Activated CD4-positive, CD25-positive, alpha-beta regulatory T cell (primary cell): ENCODE results near the gene CLPX.
"Not testable (repeated sequence)": the region's sequence is repeated elsewhere in the genome, so short reads cannot be mapped to it uniquely, and the experiment has no call there.

ENCODE experiments used
- DNase-seq, 4 experiments: peaks; one replicate each; lab custom pipeline; 2025; lab: John Stamatoyannopoulos, UW

CLPX gene

GRCh38 chr15:65184868-65185717, at the start of gene CLPX:
Gene CLPX, minus strand, starts transcription at chr15:65185342. Its CDS starts 189 bp downstream, at chr15:65185153.
- peak; percentile 68 to 86 (median 77) for DNase-seq

- DNase-seq, result no peak
Measured at GRCh38 chr15:65233696-65234095, 48.6 kb upstream of the CLPX start.

GRCh38 chr15:65232520-65232919, 47.4 kb upstream of the CLPX start:
- DNase-seq, result no peak

GRCh38 chr15:65231306-65231705, 46.2 kb upstream of the CLPX start:
- no peak for DNase-seq

GRCh38 chr15:65226901-65227300, 41.8 kb upstream of the CLPX start:
- not testable (repeated sequence) for DNase-seq

- DNase-seq, result no peak
Measured at GRCh38 chr15:65226221-65226620, 41.1 kb upstream of the CLPX start.

GRCh38 chr15:65223996-65224395, 38.9 kb upstream of the CLPX start:
- DNase-seq, result no peak

GRCh38 chr15:65222891-65223290, 37.7 kb upstream of the CLPX start:
- DNase-seq, result no peak

- DNase-seq, result no peak
Measured at GRCh38 chr15:65221697-65222096, 36.6 kb upstream of the CLPX start.

GRCh38 chr15:65219137-65219536, 34.0 kb upstream of the CLPX start:
- no peak for DNase-seq

GRCh38 chr15:65217526-65218482, 32.7 kb upstream of the CLPX start:
- DNase-seq, result no peak

GRCh38 chr15:65215496-65215895, 30.4 kb upstream of the CLPX start:
- no peak for DNase-seq

- DNase-seq, result no peak
Measured at GRCh38 chr15:65214010-65214409, 28.9 kb upstream of the CLPX start.

- DNase-seq, result no peak
Measured at GRCh38 chr15:65213241-65213640, 28.1 kb upstream of the CLPX start.

GRCh38 chr15:65212097-65212496, 27.0 kb upstream of the CLPX start:
- DNase-seq, result peak in 1 of 4 experiments; percentile 8

- DNase-seq, result no peak
Measured at GRCh38 chr15:65211482-65211982, 26.4 kb upstream of the CLPX start.

GRCh38 chr15:65210770-65211481, 25.8 kb upstream of the CLPX start, which contains the start of gene CILP:
Gene CILP, minus strand, starts transcription at chr15:65211473. Its CDS starts 1,718 bp downstream, at chr15:65209755.
- DNase-seq, result no peak

GRCh38 chr15:65209701-65210643, 24.8 kb upstream of the CLPX start:
- DNase-seq, result no peak

GRCh38 chr15:65208647-65209046, 23.5 kb upstream of the CLPX start:
- DNase-seq, result no peak

GRCh38 chr15:65207280-65207840, 22.2 kb upstream of the CLPX start:
- DNase-seq, result no peak
